Measurements from ENCODE around the gene ADNP2. TPM values are rescaled to one million over a fixed set of nuclear protein-coding genes. Genes with fewer than 3 reads are reported as not detected.

The ADNP2 gene
- total RNA-seq, 1 experiment from 2014 or later: 23.2 TPM

DNA sequence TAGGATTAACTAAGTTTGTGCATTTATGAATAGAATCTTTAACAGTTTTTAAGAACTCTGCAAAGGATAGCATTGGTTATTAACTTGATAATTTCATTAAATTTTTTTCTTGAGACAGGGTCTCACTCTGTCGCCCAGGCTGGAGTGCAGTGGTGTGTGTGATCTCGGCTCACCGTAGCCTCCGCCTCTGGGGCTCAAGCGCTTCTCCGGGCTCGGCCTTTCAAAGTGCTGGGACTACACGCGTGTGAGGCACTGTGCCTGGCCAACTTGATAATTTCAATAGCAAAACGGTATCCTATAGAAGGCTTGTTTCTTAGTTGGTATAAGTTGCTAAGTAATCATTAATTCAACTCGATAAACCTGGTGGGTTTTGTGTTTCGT lies 38.0 kb downstream of the ADNP2 start:
- POLR2A ChIA-PET (ENCODE audit: unreplicated experiment): interaction anchor here (0.6 kb wide), 1 partner anchor 20 kb away, joined by 24 read pairs; no protein-coding TSS in a partner anchor
- DNase-seq: no peak

DNA sequence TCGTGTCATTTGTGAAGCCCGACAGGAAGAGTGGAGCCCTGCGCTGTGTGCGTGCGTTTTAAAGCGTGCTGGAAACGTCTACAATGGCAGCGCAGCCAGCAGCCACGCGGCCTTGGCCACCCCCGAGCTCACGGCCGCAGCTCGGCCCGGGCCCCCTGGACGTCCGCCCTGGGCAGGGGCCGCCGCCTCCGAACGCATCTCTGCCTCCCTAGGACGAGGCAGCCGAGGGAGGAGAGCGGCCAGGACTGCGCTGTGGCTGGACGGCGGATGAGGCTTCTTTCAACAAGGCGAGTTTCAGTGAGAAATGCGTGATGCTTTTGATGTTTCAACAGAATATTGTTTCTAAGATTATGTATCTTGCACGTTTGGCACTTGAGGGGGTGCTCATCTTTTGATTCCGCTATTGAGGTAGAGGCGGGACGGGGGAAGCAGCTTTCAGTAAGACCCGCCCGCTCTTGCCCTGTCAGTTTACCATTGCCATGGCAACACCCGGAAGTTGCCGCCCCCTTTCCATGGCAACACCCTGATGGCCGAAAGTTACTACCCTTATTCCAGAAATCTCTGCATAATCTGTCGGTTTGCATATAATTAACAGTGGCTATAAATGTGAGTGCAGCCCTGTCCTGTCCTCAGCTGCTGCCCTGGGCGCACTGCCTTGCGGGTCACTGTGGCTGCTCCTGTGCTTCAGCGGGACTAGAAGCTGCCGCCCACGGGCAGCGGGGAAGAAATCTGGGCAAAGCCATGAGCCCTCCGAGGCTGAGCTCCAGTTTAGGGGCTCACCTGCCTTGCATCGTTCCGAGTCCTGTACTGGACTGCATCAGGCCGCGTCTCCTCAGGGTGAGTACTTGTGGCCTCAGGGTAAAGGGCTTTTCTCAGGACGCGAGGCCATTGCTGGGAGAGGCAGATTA lies 38.6 kb downstream of the ADNP2 start:
- Histone ChIP-seq H4K20me1 (ENCODE audit: low read length) (no peaks in the 10 kb centered on the region), H3K36me3 (ENCODE audit: low read depth, low read length) (no peaks in the 10 kb centered on the region), H3K9me3 (ENCODE audit: low read length) (no peaks in the 10 kb centered on the region), H3K27me3 (ENCODE audit: low read length) (no peaks in the 10 kb centered on the region), H3K79me2 (ENCODE audit: low read length) (no peaks in the 10 kb centered on the region), H3K4me3 (ENCODE audit: low read length) (peak overlapping the region; percentile 83), H2AFZ (ENCODE audit: low read length) (peak overlapping the region; percentile 89), H3F3A (ENCODE audit: low read length, unreplicated experiment) (no peaks in the 10 kb centered on the region), H3K4me1 (ENCODE audit: insufficient read depth, low read length) (no peaks in the 10 kb centered on the region), H3K9me2 (replicated peaks; ENCODE audit: low read length) (no peaks in the 10 kb centered on the region), H3K27ac (ENCODE audit: low read length) (no peak overlapping the region), H3K4me2 (ENCODE audit: low read length) (peak overlapping the region; percentile 90), H3K9ac (ENCODE audit: low read length) (peak overlapping the region; percentile 41)
- TF ChIP-seq, protein P1, sequence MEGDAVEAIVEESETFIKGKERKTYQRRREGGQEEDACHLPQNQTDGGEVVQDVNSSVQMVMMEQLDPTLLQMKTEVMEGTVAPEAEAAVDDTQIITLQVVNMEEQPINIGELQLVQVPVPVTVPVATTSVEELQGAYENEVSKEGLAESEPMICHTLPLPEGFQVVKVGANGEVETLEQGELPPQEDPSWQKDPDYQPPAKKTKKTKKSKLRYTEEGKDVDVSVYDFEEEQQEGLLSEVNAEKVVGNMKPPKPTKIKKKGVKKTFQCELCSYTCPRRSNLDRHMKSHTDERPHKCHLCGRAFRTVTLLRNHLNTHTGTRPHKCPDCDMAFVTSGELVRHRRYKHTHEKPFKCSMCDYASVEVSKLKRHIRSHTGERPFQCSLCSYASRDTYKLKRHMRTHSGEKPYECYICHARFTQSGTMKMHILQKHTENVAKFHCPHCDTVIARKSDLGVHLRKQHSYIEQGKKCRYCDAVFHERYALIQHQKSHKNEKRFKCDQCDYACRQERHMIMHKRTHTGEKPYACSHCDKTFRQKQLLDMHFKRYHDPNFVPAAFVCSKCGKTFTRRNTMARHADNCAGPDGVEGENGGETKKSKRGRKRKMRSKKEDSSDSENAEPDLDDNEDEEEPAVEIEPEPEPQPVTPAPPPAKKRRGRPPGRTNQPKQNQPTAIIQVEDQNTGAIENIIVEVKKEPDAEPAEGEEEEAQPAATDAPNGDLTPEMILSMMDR (conservative IDR thresholded peaks at IDR 0.05; ENCODE audit: low read depth, low read length): no peak
- ChIA-PET POLR2A (ENCODE audit: unreplicated experiment) (interaction anchor here (0.6 kb wide), 1 partner anchor 21 kb away, joined by 24 read pairs; no protein-coding TSS in a partner anchor), CTCF (no interaction called here)
- peak; percentile 66 for DNase-seq
- BruUV-seq (replicated peaks): no TSS peak
- peak; percentile 80 for ATAC-seq
- intact Hi-C loops (cut with micrococcal nuclease): loop anchor here (5.0 kb wide), 2 partner anchors 35 to 215 kb away; no protein-coding TSS in a partner anchor

More for the DNA sequence above, 38.0 kb downstream of the ADNP2 start:
- ATAC-seq: peak; percentile 39
- no peaks in the 10 kb centered on the region for H3F3A ChIP-seq (ENCODE audit: low read length, unreplicated experiment)
- H3K27ac ChIP-seq (ENCODE audit: low read length): no peak overlapping the region
- no peaks in the 10 kb centered on the region for H3K27me3 ChIP-seq (ENCODE audit: low read length)
- H3K4me3 ChIP-seq (ENCODE audit: low read length): peak overlapping the region; percentile 83
- H3K4me2 ChIP-seq (ENCODE audit: low read length): peak overlapping the region; percentile 90
- H3K9me3 ChIP-seq (ENCODE audit: low read length): no peaks in the 10 kb centered on the region
- BruUV-seq (replicated peaks): no TSS peak
- peak overlapping the region; percentile 32; the same call in 1 of the 2 replicates for H3K9ac ChIP-seq (ENCODE audit: low read length)
- CTCF ChIA-PET: no interaction called here
- TF ChIP-seq, protein P1 (conservative IDR thresholded peaks at IDR 0.05; ENCODE audit: low read depth, low read length): no peak
- no peak for TF ChIP-seq EZH2 (IDR thresholded peaks at IDR 0.05; ENCODE audit: low read length, unreplicated experiment)
- no peak for TF ChIP-seq EZH2phosphoT487 (IDR thresholded peaks at IDR 0.05; ENCODE audit: borderline replicate concordance, low read length)
- H3K36me3 ChIP-seq (ENCODE audit: low read depth, low read length): no peaks in the 10 kb centered on the region
- H2AFZ ChIP-seq (ENCODE audit: low read length): peak overlapping the region; percentile 89
- H4K20me1 ChIP-seq (ENCODE audit: low read length): no peaks in the 10 kb centered on the region
- no peaks in the 10 kb centered on the region for H3K9me2 ChIP-seq (replicated peaks; ENCODE audit: low read length)
- intact Hi-C loops (cut with micrococcal nuclease): loop anchor here (5.0 kb wide), 2 partner anchors 35 to 215 kb away; no protein-coding TSS in a partner anchor
- H3K79me2 ChIP-seq (ENCODE audit: low read length): no peaks in the 10 kb centered on the region
- no peaks in the 10 kb centered on the region for H3K4me1 ChIP-seq (ENCODE audit: insufficient read depth, low read length)
